ENCODE measurements around the gene NT5C3A. TPM values are rescaled to one million over a fixed set of nuclear protein-coding genes. Genes with fewer than 3 reads are reported as not detected.
A peak's percentile ranks its signal among the peaks of the same experiment; 100 is the strongest.

The NT5C3A gene
- total and polyA plus RNA-seq, 5 experiments from 2014 or later = 44.6 to 53.9 (median 52.2) TPM

DNA sequence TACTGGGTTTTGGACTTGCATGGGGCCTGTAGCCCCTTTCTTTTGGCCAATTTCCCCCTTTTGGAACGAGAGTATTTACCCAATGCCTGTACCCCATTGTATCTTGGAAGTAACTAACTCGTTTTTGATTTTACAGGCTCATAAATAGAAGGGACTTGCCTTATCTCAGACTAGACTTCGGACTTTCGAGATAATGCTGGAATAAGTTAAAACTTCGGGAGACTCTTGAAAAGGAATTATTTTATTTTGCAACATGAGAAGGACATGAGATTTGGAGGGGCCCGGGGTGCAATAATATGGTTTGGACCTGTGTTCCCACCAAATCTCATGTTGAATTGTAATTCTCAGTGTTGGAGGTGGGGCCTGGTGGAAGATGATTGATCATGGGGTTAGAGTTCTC lies 8.3 kb upstream of the NT5C3A start:
- H3K27me3 Mint-ChIP-seq = peaks cover 4 to 30% (median 16%) of the 10 kb centered on the region in 5 donors
- no peak for ATAC-seq
- H3K9me3 Mint-ChIP-seq = peaks cover 0 to 36% (median 22%) of the 10 kb centered on the region in 9 donors
- DNase-seq = no peak
- POLR2A ChIA-PET = no interaction called here
- H3K4me3 Mint-ChIP-seq = no peak overlapping the region
- H3K4me1 Mint-ChIP-seq = no peaks in the 10 kb centered on the region
- H3K36me3 Mint-ChIP-seq = peaks cover 3 to 22% (median 14%) of the 10 kb centered on the region in 3 donors
- H3K27ac Mint-ChIP-seq = no peak overlapping the region

DNA sequence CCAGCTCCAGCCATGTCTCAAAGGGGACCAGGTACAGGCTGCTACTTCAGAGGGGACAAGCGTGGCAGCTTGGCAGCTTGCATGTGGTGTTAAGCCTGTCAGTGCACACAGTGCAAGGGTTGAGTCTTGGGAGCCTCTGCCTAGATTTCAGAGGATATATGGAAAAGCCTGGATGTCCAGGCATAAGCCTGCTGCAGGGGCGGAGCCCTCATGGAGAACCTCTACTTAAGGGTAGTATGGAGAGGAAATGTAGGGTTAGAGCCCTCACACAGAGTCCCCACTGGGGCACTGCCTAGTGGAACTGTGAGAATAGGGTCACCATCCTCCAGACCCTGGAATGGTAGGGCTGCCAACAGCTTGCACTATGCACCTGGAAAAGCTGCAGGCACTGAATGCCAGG lies 7.7 kb upstream of the NT5C3A start:
- H3K9me3 Mint-ChIP-seq = peaks cover 0 to 38% (median 25%) of the 10 kb centered on the region in 9 donors
- peaks cover 5 to 24% (median 16%) of the 10 kb centered on the region in 3 donors for H3K36me3 Mint-ChIP-seq
- POLR2A ChIA-PET = interaction anchor here (0.6 kb wide), 1 partner anchor 39 kb away, joined by 3 read pairs; the partner anchor contains the start of gene RP9
- H3K4me3 Mint-ChIP-seq = no peak overlapping the region
- peaks cover 4 to 30% (median 16%) of the 10 kb centered on the region in 5 donors for H3K27me3 Mint-ChIP-seq
- no peak overlapping the region for H3K27ac Mint-ChIP-seq
- no peak for ATAC-seq
- H3K4me1 Mint-ChIP-seq = no peaks in the 10 kb centered on the region
- no peak for DNase-seq

DNA sequence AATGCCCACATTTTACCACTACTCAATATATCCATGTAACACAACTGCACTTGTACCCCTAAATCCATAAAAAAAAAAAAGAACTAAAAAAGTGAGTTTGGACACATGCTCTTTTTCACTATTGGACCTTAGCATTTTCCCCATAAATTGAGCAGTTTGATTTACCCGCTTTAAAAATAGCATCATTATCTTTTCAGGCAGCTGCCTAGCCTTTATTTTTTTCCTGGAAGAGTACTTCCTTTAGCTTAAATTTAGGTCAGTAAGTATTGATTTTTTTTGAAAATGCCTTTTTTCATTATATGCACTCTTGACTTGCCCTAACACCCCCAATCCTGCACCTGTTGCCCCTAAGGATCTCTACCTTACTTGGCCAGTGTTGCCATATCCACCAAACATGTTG lies 5.3 kb upstream of the NT5C3A start:
- H3K27ac Mint-ChIP-seq = no peak overlapping the region
- H3K9me3 Mint-ChIP-seq = peaks cover 0 to 38% (median 28%) of the 10 kb centered on the region in 9 donors
- peaks cover 2 to 22% (median 5%) of the 10 kb centered on the region in 5 donors for H3K27me3 Mint-ChIP-seq
- H3K4me1 Mint-ChIP-seq = peaks cover 4 to 8% (median 7%) of the 10 kb centered on the region in 4 donors
- ATAC-seq = no peak
- H3K4me3 Mint-ChIP-seq = no peak overlapping the region
- POLR2A ChIA-PET = no interaction called here
- H3K36me3 Mint-ChIP-seq = peaks cover 5 to 24% (median 16%) of the 10 kb centered on the region in 3 donors
- no peak for DNase-seq

GRCh38 chr7:33066771-33067170 lies 4.2 kb upstream of the NT5C3A start:
- POLR2A ChIA-PET = no interaction called here
- Mint-ChIP-seq H3K27me3 (peaks cover 0 to 10% (median 4%) of the 10 kb centered on the region in 5 donors), H3K27ac (no peak overlapping the region)

GRCh38 chr7:33065981-33066380 lies 3.4 kb upstream of the NT5C3A start:
- peaks cover 5 to 15% (median 9%) of the 10 kb centered on the region in 3 donors for H3K36me3 Mint-ChIP-seq
- ATAC-seq (no peak), DNase-seq (no peak)
- peaks cover 0 to 31% (median 22%) of the 10 kb centered on the region in 9 donors for H3K9me3 Mint-ChIP-seq
- POLR2A ChIA-PET = no interaction called here
- H3K27ac Mint-ChIP-seq = peak overlapping the region in 1 of 10 donors; percentile 49
- H3K27me3 Mint-ChIP-seq = peaks cover 0 to 2% (median 0%) of the 10 kb centered on the region in 5 donors
- H3K4me1 Mint-ChIP-seq = peaks cover 4 to 19% (median 13%) of the 10 kb centered on the region in 4 donors
- H3K4me3 Mint-ChIP-seq = peak overlapping the region in 2 of 10 donors; percentile 14 to 36

More at GRCh38 chr7:33066771-33067170, 4.2 kb upstream of the NT5C3A start:
- H3K4me3 Mint-ChIP-seq = no peak overlapping the region
- ATAC-seq = no peak
- peaks cover 0 to 35% (median 27%) of the 10 kb centered on the region in 9 donors for H3K9me3 Mint-ChIP-seq
- H3K36me3 Mint-ChIP-seq = peaks cover 5 to 22% (median 14%) of the 10 kb centered on the region in 3 donors
- no peak for DNase-seq
- H3K4me1 Mint-ChIP-seq = peaks cover 4 to 12% (median 9%) of the 10 kb centered on the region in 4 donors

DNA sequence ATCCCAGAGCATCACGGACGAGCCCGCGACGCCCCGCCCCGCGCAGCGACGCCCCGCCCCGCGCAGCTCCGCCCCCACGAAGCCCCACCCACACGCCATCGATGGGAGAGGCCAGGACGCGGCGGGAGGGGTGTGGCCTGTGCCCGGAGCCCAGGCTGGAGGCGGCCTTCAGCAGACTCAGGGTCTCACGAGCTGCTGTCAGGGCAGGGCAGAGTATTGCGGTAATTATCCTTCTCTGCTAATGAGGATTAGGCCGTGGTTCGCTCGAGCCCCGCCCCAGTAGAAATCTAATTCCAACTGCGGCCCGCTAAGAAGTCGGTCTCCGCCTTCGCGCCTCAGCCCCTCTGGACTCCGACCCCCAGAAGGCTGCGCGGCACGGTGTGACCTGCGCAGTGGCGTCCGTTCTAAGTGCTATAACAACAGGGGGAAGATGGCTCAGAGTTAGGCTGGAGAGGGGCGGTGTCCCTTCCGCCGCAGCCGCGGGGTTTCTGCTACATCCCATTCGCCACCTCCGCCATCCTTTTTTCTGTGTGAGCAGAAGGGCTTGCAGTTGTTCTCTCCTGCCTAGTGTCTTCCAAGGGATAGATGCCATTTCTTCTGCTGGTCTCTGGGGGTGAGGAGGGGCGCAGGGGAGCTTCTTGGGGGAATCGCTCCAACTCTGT lies 337 bp upstream of the NT5C3A start:
- POLR2A ChIA-PET = interaction anchor here (0.5 to 3.5 kb wide), 11 partner anchors 9 to 573 kb away, joined by 3 to 36 read pairs (median 4); partner anchors contain the start of genes BBS9, KBTBD2 and LSM5
- peak overlapping the region; percentile 92 to 98 (median 96) for H3K27ac Mint-ChIP-seq
- H3K4me1 Mint-ChIP-seq = peaks cover 14 to 46% (median 40%) of the 10 kb centered on the region in 4 donors
- H3K36me3 Mint-ChIP-seq = peaks cover 7 to 9% (median 8%) of the 10 kb centered on the region in 3 donors
- ATAC-seq (peak; percentile 91), DNase-seq (peak; percentile 88 to 98 (median 92))
- H3K4me3 Mint-ChIP-seq = peak overlapping the region; percentile 89 to 97 (median 96)
- peaks cover 0 to 13% (median 11%) of the 10 kb centered on the region in 9 donors for H3K9me3 Mint-ChIP-seq
- H3K27me3 Mint-ChIP-seq = no peaks in the 10 kb centered on the region

DNA sequence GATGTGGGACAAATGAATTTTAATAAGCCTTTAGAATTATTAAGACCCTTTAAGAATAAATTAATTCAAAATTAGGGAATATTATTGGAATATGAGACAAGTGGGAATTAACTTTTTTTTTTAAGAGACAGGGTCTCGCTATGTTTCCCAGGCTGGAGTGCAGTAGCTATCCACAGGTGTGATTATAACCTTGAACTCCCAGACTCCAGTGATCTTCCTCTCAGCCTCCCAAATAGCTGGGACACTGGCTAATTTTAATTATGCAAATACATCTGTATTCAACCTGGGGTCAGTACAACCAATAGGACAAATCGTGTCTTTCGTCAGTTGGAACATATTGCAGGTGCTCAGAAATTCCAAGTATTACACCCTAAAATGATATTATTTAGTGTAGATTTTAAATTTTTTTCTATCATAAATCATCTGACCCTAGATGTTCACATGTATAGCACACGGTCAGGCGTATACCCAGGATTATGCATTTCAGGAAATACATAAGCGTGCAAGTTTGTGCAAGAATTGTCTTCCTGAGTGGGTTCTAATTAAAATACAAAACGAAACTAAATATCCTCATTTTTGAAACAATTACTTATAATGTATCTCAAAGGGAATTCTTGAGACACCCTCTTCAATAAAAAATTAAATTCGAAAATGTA lies 1.2 kb downstream of the NT5C3A start:
- Mint-ChIP-seq H3K4me1 (peaks cover 14 to 58% (median 46%) of the 10 kb centered on the region in 4 donors), H3K9me3 (peaks cover 0 to 12% (median 7%) of the 10 kb centered on the region in 9 donors), H3K4me3 (peak overlapping the region; percentile 89 to 97 (median 96)), H3K36me3 (peaks cover 7 to 12% (median 10%) of the 10 kb centered on the region in 3 donors), H3K27ac (peak overlapping the region; percentile 85 to 95 (median 90)), H3K27me3 (no peaks in the 10 kb centered on the region)
- DNase-seq (no peak), ATAC-seq (no peak)
- POLR2A ChIA-PET = interaction anchor here (1.2 to 3.5 kb wide), 6 partner anchors 8 to 572 kb away, joined by 3 to 36 read pairs (median 12); partner anchors contain the start of genes KBTBD2 and LSM5

- Mint-ChIP-seq H3K36me3 (peaks cover 0 to 10% (median 5%) of the 10 kb centered on the region in 3 donors), H3K9me3 (peaks cover 0 to 3% (median 0%) of the 10 kb centered on the region in 9 donors), H3K4me1 (peaks cover 18 to 75% (median 61%) of the 10 kb centered on the region in 4 donors), H3K27ac (peak overlapping the region in 4 of 10 donors; percentile 27 to 51 (median 46)), H3K4me3 (peak overlapping the region in 5 of 10 donors; percentile 2 to 38 (median 22)), H3K27me3 (no peaks in the 10 kb centered on the region)
- ATAC-seq = no peak
- no peak for DNase-seq
- POLR2A ChIA-PET = interaction anchor here (0.6 kb wide), 2 partner anchors 10 to 309 kb away, joined by 3 to 5 read pairs; no protein-coding TSS in a partner anchor
These were observed 2.9 kb downstream of the NT5C3A start for GRCh38 chr7:33059635-33060034.

GRCh38 chr7:33055158-33055557 lies 7.4 kb downstream of the NT5C3A start:
- Mint-ChIP-seq H3K4me3 (no peak overlapping the region), H3K27ac (peak overlapping the region; percentile 19 to 90 (median 77)), H3K27me3 (no peaks in the 10 kb centered on the region), H3K9me3 (no peaks in the 10 kb centered on the region), H3K4me1 (peaks cover 20 to 87% (median 62%) of the 10 kb centered on the region in 4 donors), H3K36me3 (peaks cover 0 to 10% (median 5%) of the 10 kb centered on the region in 3 donors)
- POLR2A ChIA-PET = interaction anchor here (0.7 to 1.3 kb wide), 2 partner anchors 53 to 179 kb away, joined by 3 to 6 read pairs; no protein-coding TSS in a partner anchor
- DNase-seq (no peak), ATAC-seq (no peak)

DNA sequence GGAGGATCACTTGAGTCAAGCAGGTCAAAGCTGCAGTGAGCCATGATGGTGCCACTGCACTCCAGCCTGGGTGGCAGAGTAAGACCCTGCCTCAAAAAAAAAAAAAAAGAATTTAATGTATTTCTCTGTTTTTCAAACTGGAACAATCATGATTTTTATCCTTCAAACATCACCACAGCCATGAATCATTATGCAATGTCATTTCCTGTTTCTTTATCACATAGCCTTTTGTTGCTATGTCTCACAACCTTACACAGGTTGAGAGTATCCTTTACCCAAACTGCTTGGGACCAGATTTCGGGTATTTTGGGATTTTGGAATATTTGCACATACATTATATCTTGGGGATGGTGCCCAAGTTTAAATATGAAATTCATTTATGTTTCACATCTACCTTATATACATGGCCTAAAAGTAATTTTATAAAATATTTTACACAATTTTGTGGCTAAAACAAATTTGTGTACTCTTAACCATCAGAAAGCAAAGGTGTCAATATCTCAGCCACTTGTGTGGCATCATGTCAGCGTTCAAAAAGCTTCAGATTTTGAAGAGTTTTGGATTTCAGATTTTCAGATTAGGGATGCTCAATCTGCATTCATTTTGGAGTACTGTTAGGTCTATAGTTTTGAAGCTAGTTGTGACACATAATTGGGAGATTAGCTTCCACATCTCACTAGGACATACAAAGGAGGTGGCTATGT lies 8.2 kb downstream of the NT5C3A start:
- peak in 2 of 10 donors; percentile 21 to 23 for DNase-seq
- Mint-ChIP-seq H3K27me3 (no peaks in the 10 kb centered on the region), H3K9me3 (no peaks in the 10 kb centered on the region), H3K27ac (peak overlapping the region; percentile 56 to 90 (median 79)), H3K36me3 (peaks cover 0 to 7% (median 5%) of the 10 kb centered on the region in 3 donors), H3K4me3 (peak overlapping the region in 2 of 10 donors; percentile 0 to 44), H3K4me1 (peaks cover 17 to 84% (median 57%) of the 10 kb centered on the region in 4 donors)
- ATAC-seq = peak; percentile 80 to 82
- POLR2A ChIA-PET = interaction anchor here (0.7 to 1.9 kb wide), 3 partner anchors 8 to 178 kb away, joined by 3 to 13 read pairs (median 6); partner anchors contain the start of gene NT5C3A

- Mint-ChIP-seq H3K4me3 (peak overlapping the region in 3 of 10 donors; percentile 0 to 44 (median 15)), H3K36me3 (peaks cover 0 to 7% (median 5%) of the 10 kb centered on the region in 3 donors), H3K27me3 (no peaks in the 10 kb centered on the region), H3K9me3 (no peaks in the 10 kb centered on the region), H3K4me1 (peaks cover 15 to 82% (median 52%) of the 10 kb centered on the region in 4 donors), H3K27ac (peak overlapping the region in 9 of 10 donors; percentile 16 to 90 (median 69))
- no peak for DNase-seq
- ATAC-seq = no peak
- POLR2A ChIA-PET = interaction anchor here (1.9 kb wide), 1 partner anchor 9 kb away, joined by 13 read pairs; the partner anchor contains the start of gene NT5C3A
These were observed 8.9 kb downstream of the NT5C3A start for GRCh38 chr7:33053721-33054120.
